Inflammatory macrophage (primary cell): ENCODE results near the gene RAB3C.

Experiments used
- DNase-seq, 2 donors: peaks; one replicate each; pipeline ENCODE4 v3.0.0-alpha.2; 2020 to 2022

Gene RAB3C

GRCh38 chr5:58737671-58738070, 154.8 kb downstream of the RAB3C start:
- DNase-seq, result no peak

GRCh38 chr5:58738336-58738735, 155.5 kb downstream of the RAB3C start:
- DNase-seq, result no peak

- DNase-seq, result no peak
Observed at GRCh38 chr5:58739051-58739450, 156.2 kb downstream of the RAB3C start.

GRCh38 chr5:58740956-58741355, 158.1 kb downstream of the RAB3C start:
- no peak for DNase-seq

DNA sequence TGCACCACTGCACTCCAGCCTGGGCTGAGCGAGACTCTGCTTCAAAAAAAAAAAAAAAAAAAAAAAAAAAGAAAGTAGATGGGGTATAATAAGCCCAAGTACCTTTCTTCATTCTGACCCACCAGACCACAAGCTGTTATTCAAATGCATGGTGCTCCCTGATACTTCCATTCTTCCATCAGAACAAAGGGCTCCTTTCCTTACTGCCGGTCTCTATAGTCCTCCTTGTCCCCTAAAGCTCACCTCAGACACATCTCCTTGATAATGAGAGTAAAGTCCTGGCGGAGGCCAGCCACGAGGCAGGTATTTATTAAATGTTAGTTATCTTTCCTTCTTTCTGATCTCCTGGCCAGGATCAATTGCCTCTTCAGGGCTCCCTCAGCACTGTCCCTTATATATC, 162.5 kb downstream of the RAB3C start:
- no peak for DNase-seq

DNA sequence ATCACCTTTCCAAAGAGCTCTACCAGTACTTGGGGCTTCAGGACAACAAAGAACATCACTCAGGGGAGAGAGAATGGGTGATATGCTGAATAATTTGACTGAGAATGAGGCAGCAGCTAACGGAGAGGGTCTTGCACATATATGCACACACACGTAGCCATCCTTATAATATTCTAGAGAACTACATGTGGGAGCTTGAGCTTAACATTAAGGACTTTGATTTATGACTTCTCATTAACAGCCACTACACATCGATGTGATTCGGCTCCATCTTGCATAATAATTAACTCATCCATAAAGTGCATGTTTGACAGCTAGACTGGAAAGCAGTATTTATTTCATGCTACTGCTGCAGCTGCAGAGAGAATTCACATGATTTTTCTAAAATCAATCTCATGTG, 163.4 kb downstream of the RAB3C start:
- no peak for DNase-seq

- DNase-seq, result no peak
Observed at GRCh38 chr5:58750036-58750435, 167.2 kb downstream of the RAB3C start.

- peak; percentile 53 to 63 for DNase-seq
Observed at GRCh38 chr5:58751222-58751837, 168.5 kb downstream of the RAB3C start.

DNA sequence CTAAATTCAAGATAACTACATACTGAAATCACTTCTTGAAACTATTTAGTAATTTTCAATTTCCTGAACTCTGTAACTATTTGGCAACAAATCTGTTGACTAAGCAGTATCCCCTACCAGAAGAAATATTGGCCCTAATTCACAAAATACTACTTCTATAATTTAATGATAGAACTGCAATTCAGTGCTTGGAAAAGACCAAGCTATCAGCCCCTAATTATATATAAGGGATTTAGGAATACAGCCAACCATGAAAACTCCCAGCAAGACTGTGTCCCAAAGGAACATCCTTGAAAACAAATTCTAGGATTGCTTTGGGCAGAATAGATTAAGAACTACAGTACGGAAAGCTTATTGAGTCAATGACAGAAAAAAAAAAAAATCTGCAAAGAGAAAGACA, 169.2 kb downstream of the RAB3C start:
- DNase-seq, result peak in 1 of 2 donors; percentile 22

DNA sequence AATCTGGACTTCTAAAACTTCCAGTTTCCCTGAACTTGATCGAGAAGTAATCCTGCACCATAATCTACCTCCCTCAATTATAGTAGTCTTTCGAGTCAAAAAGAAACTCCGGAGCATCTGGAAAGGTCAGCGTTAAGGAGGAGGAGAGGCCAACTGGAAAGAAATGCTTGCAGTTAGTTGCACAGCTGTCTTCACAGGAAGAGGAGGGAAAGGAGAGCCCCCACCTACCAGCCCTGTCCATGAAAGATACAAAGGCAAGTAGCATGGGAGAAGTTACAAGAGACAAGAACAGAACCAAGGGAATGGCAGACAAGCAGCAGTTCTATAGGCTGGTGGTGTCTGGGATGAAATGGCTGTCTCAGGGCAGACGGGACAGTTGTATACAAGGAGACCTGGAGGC, 170.6 kb downstream of the RAB3C start:
- no peak for DNase-seq

DNA sequence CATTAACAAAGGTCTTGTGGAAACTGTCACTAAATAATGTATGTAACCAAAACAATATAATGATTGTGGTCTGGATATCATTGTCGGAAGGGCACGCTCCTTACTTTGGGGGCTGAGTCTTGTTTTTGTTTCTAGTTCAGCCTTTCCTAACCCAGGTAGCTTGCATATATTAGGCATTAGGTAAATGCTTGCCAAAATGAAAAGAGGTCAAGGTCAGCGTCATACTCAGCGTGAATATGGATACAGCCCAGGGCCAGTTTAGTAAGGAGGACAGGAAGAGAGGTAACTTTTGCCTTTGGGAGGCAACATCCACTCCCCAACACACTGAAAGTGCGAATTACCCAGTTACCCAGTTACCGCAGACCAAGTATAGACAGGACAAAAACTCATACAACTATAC, 171.4 kb downstream of the RAB3C start:
- DNase-seq, result no peak

- no peak for DNase-seq
Observed at GRCh38 chr5:58755397-58755796, 172.5 kb downstream of the RAB3C start.

GRCh38 chr5:58759745-58760144, 176.9 kb downstream of the RAB3C start:
- peak; percentile 25 to 49 for DNase-seq

- DNase-seq, result peak; percentile 26 to 73
Observed at GRCh38 chr5:58760222-58760621, 177.3 kb downstream of the RAB3C start.

DNA sequence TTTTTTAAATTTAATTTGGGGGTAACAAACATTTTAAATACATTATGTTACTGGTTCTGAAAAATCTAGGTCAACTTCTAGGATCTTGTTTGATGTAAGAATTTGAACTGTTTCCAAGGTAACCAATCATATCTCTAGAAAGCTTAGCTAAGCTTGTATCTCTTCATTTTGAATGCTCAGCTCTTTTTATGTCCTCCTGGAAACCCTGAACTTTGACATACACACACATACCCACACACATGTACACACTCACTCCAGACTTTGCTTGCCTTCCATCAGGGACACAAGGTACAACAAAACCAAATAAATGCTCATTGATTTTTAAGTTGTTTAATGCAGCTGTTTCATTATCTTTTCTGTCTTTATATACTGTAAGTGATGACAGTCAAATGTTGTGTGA, 178.5 kb downstream of the RAB3C start:
- DNase-seq, result no peak

DNA sequence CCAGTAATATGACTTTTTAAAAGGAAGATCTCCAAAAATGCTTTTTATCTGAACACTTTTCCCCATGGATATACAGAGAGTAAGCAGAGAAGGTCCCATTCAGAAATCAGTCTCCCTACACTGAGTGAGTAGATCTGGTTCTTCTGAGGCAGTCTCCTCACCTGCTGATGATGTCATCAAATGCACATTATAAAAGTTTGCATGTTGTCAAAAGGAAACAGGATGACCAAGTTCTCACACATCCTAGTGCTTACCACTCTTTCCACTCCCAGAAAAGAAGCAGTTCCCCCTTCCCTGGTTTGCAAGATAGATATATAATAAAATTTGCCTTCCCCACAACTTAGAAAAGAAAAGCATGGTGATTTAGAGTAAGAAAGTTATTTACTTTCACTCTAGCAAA, 180.5 kb downstream of the RAB3C start:
- DNase-seq, result no peak

DNA sequence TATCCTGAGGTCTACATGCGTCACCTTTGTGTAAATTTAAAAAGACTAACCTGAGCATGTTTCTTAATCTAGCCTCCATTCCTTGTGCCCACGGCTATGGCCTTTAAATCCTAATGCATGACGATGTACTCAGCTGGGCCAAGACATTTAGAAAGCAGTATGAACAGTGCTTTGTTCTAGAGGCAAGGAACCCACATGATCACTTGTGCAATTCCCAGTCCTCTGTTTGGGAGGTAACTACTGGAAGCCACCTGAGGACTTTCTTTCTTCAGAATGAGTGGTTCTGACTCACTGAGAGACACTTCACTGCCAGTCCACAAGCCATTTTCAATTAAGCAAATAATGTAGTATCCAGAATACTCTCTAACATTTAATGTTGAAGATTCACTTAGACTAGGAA, 181.3 kb downstream of the RAB3C start:
- DNase-seq, result no peak

- no peak for DNase-seq
Observed at GRCh38 chr5:58765058-58765457, 182.2 kb downstream of the RAB3C start.

DNA sequence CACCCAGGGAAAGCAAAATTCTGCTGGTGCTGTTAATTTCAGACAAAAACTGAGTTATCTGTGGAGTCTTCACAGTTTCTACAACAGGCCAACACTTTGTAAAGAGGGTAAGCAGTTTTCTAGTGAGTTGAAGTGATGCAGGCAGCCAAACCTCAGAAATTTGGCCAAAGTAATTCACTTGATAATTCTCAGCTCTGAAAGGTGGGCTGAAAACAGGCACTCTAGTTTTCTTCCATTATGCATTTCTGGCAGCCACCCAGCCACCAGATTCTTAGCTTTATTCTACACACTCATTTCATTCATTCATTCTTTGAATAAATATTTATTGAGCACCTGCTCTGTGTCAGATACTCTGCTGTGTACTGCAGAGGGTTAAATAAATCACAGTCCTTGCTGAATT, 184.2 kb downstream of the RAB3C start:
- no peak for DNase-seq

DNA sequence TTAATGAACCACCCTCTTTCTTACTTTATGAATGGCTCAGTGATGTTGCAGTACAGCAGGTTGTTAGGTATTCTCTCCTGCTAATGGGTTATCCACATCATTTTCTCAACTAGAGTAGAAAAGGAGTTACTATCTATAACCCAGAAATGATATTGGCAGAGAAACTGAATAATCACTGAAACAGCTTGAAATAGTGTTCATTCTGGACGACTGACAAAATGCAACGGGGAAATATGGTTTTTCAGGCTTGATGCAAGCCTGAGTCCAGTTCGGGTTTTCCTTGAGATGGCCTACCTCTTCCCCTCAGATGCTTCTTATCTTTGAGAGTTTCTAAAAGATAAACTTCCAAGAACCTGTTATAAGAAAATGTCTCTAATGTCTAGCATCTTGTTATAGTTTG, 187.3 kb downstream of the RAB3C start:
- no peak for DNase-seq

GRCh38 chr5:58771796-58772195, 188.9 kb downstream of the RAB3C start:
- DNase-seq, result no peak

DNA sequence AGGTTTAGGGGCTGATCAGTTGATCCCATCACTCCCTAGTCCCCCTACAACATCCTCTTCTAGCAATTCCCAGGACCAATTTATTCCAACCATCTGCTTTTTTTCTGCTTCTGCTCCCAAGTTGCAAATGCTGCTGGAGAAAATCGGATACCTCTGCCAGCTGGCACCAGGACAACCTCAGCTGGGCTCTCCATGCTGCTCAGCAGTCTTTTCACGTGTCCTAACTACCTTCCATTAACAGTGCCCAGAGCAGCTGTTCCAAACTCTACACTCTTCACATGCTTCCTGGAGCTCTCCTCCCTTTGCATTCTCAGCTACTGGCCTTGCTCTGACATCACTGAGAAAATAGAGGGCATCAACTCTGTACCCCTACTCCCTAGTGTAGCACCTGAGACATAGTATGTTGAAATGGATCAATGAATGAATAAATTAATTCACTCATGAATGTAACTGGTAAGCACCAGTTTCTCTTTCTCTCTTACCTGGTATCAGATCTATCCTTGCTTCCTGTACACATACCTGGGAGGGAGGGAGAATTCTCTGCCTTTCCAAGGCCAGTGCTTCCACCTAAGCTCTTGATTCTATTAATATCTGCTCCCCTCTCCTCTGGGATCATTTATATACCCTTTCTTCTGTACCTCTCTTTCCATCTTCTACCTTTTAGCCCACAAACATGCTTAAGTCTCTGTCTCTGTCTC, 191.0 kb downstream of the RAB3C start:
- DNase-seq, result no peak

GRCh38 chr5:58774937-58775336, 192.1 kb downstream of the RAB3C start:
- DNase-seq, result peak; percentile 68 to 72

- peak; percentile 72 to 73 for DNase-seq
Observed at GRCh38 chr5:58775701-58776262, 192.9 kb downstream of the RAB3C start.
